Prostate gland (tissue), 2 donors: ENCODE results near the gene FANK1.
A peak's percentile ranks its signal among the peaks of the same experiment; 100 is the strongest.

Experiments used
- POLR2A ChIP-seq: fragments of 450-650 bp; IDR thresholded peaks from one replicate; pipeline ENCODE4 v1.6.1; 2016; ENCODE audit warnings: antibody characterized with exemption, mild to moderate bottlenecking
- POLR2AphosphoS5 ChIP-seq: sonication (generic); formaldehyde crosslinking; IDR thresholded peaks from one replicate; pipeline ENCODE4 v1.6.1; 2017; ENCODE audit warnings: antibody characterized with exemption
- TF ChIP-seq, protein P1 (sequence below), 4 experiments: fragments of 200-600 bp in 2 of 4; fragments of 450-650 bp in 2 of 4; sonication (generic) in 2 of 4; IDR thresholded peaks; 1 replicate in 3 of 4; 2 replicates in 1 of 4; pipeline ENCODE4 v1.5.1; 2016 to 2019; ENCODE audit warnings: antibody characterized with exemption in 4 of 4, mild to moderate bottlenecking in 2 of 4, moderate library complexity in 2 of 4

DNA sequence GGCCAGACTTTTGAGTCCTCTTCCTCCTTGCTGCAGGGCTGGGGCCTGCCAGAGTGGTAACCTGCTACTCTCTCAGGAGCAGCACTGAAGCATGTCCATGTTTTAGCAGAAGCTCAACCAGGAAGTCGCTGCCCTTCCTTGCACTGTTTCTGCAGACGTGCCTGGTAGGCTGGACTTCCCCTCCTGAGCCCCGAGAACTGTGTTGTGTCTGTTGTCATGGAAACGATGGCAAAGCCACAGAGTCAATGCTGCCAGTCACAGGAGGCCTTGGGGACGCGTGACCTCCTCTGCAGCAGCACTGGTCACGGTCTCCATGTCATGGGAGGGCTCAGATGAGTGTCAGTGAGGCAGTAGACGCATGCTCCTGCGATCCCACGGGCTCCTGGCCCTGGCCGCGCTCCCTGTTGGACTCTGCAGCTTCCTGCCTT lies 145.5 kb downstream of the FANK1 start:
- TF ChIP-seq, protein P1, sequence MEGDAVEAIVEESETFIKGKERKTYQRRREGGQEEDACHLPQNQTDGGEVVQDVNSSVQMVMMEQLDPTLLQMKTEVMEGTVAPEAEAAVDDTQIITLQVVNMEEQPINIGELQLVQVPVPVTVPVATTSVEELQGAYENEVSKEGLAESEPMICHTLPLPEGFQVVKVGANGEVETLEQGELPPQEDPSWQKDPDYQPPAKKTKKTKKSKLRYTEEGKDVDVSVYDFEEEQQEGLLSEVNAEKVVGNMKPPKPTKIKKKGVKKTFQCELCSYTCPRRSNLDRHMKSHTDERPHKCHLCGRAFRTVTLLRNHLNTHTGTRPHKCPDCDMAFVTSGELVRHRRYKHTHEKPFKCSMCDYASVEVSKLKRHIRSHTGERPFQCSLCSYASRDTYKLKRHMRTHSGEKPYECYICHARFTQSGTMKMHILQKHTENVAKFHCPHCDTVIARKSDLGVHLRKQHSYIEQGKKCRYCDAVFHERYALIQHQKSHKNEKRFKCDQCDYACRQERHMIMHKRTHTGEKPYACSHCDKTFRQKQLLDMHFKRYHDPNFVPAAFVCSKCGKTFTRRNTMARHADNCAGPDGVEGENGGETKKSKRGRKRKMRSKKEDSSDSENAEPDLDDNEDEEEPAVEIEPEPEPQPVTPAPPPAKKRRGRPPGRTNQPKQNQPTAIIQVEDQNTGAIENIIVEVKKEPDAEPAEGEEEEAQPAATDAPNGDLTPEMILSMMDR (IDR thresholded peaks at IDR 0.05): no peak
- TF ChIP-seq POLR2A (no peak), POLR2AphosphoS5 (peak; percentile 26)
